Activated naive CD8-positive, alpha-beta T cell (primary cell): ENCODE data around the gene MAGI3.
A peak's percentile ranks its signal among the peaks of the same experiment; 100 is the strongest.

ENCODE experiments used
- H3K27ac Mint-ChIP-seq: one replicate; pipeline ENCODE4 v1.8.0; 2021; ENCODE audit warnings: mixed read lengths
- H3K27me3 Mint-ChIP-seq: one replicate; pipeline ENCODE4 v1.8.0; 2021; ENCODE audit warnings: mixed read lengths
- H3K36me3 Mint-ChIP-seq: one replicate; pipeline ENCODE4 v1.8.0; 2021; ENCODE audit warnings: mixed read lengths
- H3K4me1 Mint-ChIP-seq: one replicate; pipeline ENCODE4 v1.8.0; 2021; ENCODE audit warnings: low read depth, mixed read lengths
- H3K4me3 Mint-ChIP-seq: one replicate; pipeline ENCODE4 v1.8.0; 2021; ENCODE audit warnings: mild to moderate bottlenecking, mixed read lengths
- H3K9me3 Mint-ChIP-seq: one replicate; pipeline ENCODE4 v1.8.0; 2021; ENCODE audit warnings: low read depth, mixed read lengths

The MAGI3 gene

DNA sequence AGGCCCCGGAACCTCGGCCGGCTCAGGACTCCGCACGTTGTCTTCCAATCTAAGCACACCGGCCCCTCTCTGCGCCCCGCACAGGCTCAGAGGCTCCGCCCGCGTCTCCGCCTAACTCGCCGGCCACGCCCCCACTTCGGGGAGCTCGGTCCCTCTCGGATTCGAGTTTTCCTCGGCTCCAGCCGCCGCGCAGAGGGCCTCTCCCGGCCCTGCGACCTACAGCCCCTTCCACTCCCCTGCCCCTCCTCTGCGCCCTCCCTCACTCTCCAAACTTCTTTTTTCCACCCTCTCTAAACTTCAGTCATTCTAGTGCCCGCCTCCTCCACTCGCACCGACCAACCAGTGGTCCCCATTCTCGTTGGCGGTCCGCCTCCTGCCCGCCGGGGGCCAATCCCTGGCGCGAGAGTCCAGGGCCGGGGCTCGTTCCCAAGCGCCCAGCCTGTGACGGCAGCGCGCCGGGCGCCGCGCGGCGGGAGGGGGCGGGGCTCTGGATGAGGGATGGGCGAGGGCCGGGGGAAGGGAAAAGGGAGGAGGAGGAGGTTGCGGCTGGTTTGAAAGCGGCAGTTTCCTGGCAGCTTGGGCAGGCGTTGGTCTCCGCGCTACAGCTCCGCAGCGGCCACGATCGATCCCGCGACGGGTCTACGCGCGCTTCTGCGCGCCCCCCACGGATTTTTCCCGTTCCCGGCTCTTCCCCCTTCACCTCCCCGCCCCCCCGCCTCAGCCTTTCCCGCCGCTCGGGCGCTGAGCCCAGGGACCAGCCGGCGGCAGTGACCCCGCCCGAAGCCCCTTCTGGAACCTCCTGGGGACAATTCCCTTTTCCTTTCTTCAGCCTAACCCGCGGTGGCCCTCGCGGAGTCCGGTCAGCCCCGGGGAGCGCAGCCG lies at the start of gene MAGI3:
TSS of gene MAGI3 (plus strand) at position 563 of the 882 bp plus-strand sequence. CDS start 519 bp downstream, outside the sequence.
- Mint-ChIP-seq H3K36me3 (no peaks in the 10 kb centered on the region), H3K27ac (peak within 1 kb of the TSS; percentile 69), H3K4me1 (peaks cover 18% of the 10 kb centered on the region), H3K9me3 (peaks cover 3% of the 10 kb centered on the region), H3K4me3 (peak within 1 kb of the TSS; percentile 84), H3K27me3 (peaks cover 3% of the 10 kb centered on the region)

DNA sequence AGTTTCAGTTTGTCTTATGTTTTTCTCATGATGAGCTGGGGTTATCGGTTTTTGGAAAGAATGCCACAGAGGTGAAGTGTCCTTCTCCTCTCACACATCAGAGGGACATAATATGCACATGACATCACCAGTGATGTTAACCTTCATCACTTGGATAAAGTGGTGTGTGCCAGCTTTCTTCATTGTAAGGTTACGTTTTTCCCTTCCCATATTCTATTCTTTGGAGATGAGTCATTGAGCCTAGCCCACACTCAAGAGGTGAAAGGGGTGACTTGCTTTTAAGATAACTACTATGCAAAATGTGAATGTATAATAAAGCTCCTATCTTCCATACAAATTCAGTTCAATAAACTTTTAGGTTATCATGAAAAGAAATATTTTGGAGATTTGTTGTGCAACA lies 36.7 kb upstream of the MAGI3 start:
- peaks cover 6% of the 10 kb centered on the region for H3K27me3 Mint-ChIP-seq
- no peaks in the 10 kb centered on the region for H3K36me3 Mint-ChIP-seq
- H3K4me1 Mint-ChIP-seq = no peaks in the 10 kb centered on the region
- no peaks in the 10 kb centered on the region for H3K9me3 Mint-ChIP-seq
- H3K4me3 Mint-ChIP-seq = no peak overlapping the region
- no peak overlapping the region for H3K27ac Mint-ChIP-seq

DNA sequence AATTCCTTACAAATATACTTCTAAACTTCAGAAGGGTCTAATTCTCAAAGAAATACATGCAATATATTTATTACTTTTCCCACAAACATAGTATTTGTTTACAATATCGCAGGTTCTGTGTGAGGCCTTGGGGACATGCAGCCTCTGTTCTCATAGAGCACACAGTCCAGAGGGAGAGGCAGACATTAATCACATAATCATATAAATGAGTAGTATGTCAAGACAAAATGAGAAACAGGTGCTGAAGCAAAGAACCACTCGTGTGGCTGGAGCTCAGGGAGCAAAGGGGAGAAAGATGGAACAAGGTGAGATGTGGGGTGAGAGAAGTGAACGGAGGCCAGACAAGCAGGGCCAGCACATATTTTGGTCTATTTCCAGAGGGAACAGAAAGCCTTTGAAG lies 26.4 kb upstream of the MAGI3 start:
- Mint-ChIP-seq H3K9me3 (no peaks in the 10 kb centered on the region), H3K4me1 (peaks cover 6% of the 10 kb centered on the region), H3K36me3 (no peaks in the 10 kb centered on the region), H3K4me3 (no peak overlapping the region), H3K27ac (no peak overlapping the region), H3K27me3 (no peaks in the 10 kb centered on the region)

DNA sequence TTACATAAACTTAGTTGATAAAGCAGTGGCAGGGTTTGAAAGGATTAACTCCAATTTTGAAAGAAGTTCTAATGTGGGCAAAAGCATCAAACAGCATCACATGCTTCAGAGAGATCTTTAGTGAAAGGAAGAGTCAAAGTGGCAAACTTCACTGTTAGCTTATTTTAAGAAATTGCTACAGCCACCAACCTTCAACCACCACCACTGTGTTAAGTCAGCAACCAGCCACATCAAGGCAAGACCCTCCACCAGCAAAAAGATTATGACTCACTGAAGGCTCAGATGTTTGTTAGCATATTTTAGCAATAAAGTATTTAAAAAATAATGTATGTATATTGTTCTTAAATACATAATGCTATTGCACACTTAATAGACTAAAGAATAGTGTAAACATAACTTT lies 21.3 kb upstream of the MAGI3 start:
- H3K9me3 Mint-ChIP-seq = no peaks in the 10 kb centered on the region
- H3K4me3 Mint-ChIP-seq = no peak overlapping the region
- peaks cover 9% of the 10 kb centered on the region for H3K4me1 Mint-ChIP-seq
- H3K27ac Mint-ChIP-seq = no peak overlapping the region
- no peaks in the 10 kb centered on the region for H3K36me3 Mint-ChIP-seq
- no peaks in the 10 kb centered on the region for H3K27me3 Mint-ChIP-seq

DNA sequence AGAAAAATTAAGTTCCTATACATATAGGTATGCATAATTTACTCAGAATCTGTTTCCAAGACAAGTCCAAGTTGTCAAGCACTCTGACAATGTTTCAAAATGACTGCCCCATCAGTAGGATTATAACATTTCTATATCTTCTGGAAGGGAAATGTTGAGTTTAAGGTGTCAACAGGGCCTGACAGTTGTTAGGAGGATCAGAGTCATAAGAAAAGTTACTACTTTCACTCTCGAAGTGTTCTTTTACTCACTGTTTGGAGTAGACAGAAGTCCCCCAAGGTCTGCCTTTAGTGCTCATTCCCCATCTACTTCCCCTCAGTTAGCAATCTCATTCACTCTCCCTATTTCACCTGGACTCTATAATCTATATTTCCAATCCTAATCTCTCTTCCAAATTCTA lies 20.6 kb upstream of the MAGI3 start:
- Mint-ChIP-seq H3K9me3 (no peaks in the 10 kb centered on the region), H3K4me3 (no peak overlapping the region), H3K27me3 (no peaks in the 10 kb centered on the region)

DNA sequence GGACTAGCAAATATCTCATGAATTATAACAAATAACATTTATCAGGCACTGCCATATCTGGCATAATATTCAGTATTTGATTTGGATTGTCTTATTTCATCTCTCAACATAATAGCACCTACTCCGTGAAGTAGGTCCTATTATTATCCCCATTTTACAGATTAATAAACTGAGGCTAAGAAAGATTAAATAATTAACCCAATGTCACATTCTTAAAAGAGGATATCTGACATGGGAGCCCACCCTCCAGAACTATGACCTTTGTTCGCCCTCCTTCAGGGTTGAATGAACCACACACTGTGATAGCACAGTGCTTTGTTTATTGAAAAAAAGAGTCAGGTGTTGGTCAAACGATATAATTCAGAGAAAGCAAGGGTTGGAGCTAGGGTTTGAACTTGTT lies 19.4 kb upstream of the MAGI3 start:
- H3K27me3 Mint-ChIP-seq = peaks cover 3% of the 10 kb centered on the region
- H3K4me3 Mint-ChIP-seq = no peak overlapping the region
- no peaks in the 10 kb centered on the region for H3K36me3 Mint-ChIP-seq
- no peaks in the 10 kb centered on the region for H3K9me3 Mint-ChIP-seq
- no peak overlapping the region for H3K27ac Mint-ChIP-seq
- H3K4me1 Mint-ChIP-seq = peaks cover 9% of the 10 kb centered on the region

More for the DNA sequence above, 20.6 kb upstream of the MAGI3 start:
- Mint-ChIP-seq H3K27ac (no peak overlapping the region), H3K36me3 (no peaks in the 10 kb centered on the region), H3K4me1 (peaks cover 9% of the 10 kb centered on the region)

DNA sequence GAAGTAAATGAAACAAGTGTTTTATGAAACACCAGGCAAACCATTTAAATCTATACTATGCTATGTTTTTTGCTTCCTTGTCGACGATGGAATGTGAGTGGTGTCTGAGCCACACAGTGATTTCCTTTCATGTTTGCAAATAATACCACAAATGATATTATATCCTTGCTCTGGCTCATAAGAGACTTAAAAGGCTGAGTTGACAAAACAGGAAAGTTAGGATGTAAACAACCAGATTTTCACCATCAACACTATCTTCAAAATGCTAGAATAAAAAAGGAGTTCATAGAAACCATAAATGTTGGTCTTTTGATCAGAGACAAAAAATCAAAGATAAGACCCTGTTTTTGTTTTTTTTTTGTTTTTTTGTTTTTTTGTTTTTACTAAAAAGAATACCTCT lies 17.8 kb upstream of the MAGI3 start:
- Mint-ChIP-seq H3K4me1 (peaks cover 9% of the 10 kb centered on the region), H3K4me3 (no peak overlapping the region), H3K27ac (no peak overlapping the region), H3K36me3 (no peaks in the 10 kb centered on the region), H3K9me3 (no peaks in the 10 kb centered on the region), H3K27me3 (peaks cover 9% of the 10 kb centered on the region)

DNA sequence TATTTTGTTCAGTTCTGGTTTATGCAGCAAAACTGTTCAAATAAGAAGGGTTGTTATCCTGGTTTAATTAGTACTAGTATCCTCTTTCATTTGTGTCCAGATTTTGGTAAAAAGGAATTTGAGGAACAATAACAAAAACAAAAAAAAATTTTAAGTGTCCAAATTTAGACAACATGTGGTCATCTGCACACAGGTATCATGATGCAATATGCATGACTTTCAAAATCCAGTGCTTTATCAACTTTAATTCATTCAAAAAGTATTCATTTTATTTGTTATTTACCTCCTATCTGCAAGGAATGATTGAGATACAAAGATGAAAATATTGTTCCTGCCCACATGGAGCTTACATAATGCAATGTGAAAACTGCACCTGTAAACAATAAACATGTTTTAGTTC lies 16.7 kb upstream of the MAGI3 start:
- Mint-ChIP-seq H3K36me3 (no peaks in the 10 kb centered on the region), H3K4me1 (peaks cover 6% of the 10 kb centered on the region), H3K27ac (no peak overlapping the region), H3K4me3 (no peak overlapping the region), H3K9me3 (no peaks in the 10 kb centered on the region), H3K27me3 (peaks cover 9% of the 10 kb centered on the region)

DNA sequence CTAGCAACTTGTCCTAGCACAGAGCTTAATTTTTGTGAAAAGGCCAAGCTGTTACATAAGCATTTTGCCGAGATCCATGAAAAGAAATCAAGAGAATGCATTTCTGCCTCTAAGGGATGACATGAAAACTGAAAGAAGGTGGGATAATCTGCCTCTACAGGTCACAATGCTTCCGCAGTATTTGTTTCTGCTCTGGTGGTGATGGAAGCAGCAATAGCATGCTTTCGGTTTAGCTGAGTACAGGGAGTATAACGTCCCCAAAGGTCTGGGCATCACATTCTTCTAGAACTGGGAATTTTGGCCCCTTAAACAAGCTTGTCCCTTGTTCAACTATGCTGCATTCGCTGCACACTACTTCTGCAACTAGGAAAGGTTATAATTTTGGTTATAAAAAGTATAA lies 14.4 kb upstream of the MAGI3 start:
- Mint-ChIP-seq H3K36me3 (no peaks in the 10 kb centered on the region), H3K27ac (no peak overlapping the region), H3K4me1 (no peaks in the 10 kb centered on the region), H3K9me3 (no peaks in the 10 kb centered on the region), H3K27me3 (peaks cover 9% of the 10 kb centered on the region), H3K4me3 (no peak overlapping the region)

DNA sequence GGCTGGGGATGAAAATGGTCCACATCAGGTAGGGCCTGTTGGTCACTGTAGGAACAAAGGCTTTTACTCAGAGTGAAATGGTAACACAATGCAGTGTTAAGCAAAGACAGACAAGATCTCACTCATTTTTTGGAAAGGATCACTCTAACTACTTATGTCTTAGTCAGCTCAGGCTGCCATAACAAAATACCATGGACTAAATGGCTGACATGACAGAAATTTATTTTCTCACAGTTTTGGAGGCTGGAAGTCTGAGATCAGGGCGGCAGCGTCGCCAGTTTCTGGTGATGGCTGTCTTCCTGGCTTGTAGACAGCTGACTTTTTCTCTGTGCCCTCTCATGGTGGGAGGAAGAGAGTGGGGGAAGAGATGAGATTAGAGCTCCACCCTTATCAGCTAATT lies 10.2 kb upstream of the MAGI3 start:
- Mint-ChIP-seq H3K27ac (no peak overlapping the region), H3K4me1 (no peaks in the 10 kb centered on the region), H3K4me3 (no peak overlapping the region), H3K36me3 (no peaks in the 10 kb centered on the region), H3K9me3 (no peaks in the 10 kb centered on the region), H3K27me3 (peaks cover 10% of the 10 kb centered on the region)

DNA sequence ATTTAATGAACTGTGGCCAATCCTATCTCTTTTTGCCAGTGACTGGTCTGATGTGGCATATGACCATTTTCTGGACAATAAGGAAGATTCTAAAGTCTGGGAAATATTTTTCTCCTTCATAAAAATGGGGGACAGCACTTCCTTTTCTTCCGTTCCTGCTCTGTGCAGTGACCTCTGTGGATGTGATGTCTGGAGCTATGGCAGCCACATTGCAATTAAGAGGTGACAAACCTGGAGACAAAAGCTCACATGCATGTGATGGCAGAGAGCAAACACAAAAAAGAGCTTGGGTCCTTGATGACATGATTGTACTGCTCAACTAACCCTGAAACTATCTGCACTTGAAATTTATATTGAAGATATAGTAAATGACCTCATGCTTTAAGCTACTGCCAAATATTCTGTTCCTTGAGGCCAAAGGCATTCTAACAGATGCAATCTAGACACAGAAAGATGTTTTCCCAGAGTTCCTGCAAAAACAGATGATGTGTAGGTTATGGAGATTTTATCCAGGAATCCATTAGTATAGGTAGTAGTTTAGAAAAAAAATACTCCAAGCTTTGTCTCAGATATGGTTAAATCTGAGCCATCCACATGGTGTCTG lies 2.2 kb upstream of the MAGI3 start:
- Mint-ChIP-seq H3K4me3 (no peak overlapping the region), H3K36me3 (no peaks in the 10 kb centered on the region)

DNA sequence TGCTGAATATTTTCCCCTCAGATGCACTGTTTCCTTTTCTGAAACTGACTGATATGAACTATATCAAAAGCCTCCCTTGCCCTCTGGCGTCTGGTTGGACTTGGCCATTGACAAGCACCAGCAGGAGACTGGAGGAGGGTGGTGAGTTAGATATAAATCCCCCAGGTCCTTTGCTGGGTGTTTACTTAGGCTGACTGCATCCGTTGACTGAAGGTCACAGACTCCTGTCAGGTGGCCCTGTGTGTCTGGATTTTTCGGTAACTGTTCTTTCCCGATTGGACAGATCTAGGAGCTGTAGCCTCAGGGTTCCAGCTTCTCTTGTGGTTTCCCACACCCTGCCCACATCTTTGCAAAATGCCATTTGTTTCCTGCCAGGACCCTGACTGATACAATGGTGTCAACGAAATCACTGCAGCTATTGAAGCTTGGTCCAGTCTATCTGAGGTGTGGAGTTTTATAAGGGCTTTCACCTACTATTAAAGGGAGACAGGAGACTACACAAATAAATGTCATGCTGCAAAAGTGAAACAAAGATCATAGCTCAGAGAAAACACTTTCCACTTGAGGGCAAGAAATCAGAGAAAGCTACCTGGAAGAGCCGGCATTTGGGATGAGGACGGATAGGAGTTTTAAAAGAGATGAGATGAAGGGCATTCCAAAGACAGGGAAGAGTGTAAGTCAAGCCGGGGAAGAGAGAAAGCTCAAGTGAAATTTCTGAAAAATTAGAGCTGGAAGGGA lies 1.5 kb upstream of the MAGI3 start:
- Mint-ChIP-seq H3K36me3 (no peaks in the 10 kb centered on the region), H3K27ac (no peak overlapping the region), H3K9me3 (peaks cover 3% of the 10 kb centered on the region), H3K4me3 (peak overlapping the region; percentile 84), H3K27me3 (no peaks in the 10 kb centered on the region), H3K4me1 (peaks cover 18% of the 10 kb centered on the region)

More for the DNA sequence above, 2.2 kb upstream of the MAGI3 start:
- no peak overlapping the region for H3K27ac Mint-ChIP-seq
- H3K4me1 Mint-ChIP-seq = peaks cover 18% of the 10 kb centered on the region
- peaks cover 3% of the 10 kb centered on the region for H3K9me3 Mint-ChIP-seq
- no peaks in the 10 kb centered on the region for H3K27me3 Mint-ChIP-seq

DNA sequence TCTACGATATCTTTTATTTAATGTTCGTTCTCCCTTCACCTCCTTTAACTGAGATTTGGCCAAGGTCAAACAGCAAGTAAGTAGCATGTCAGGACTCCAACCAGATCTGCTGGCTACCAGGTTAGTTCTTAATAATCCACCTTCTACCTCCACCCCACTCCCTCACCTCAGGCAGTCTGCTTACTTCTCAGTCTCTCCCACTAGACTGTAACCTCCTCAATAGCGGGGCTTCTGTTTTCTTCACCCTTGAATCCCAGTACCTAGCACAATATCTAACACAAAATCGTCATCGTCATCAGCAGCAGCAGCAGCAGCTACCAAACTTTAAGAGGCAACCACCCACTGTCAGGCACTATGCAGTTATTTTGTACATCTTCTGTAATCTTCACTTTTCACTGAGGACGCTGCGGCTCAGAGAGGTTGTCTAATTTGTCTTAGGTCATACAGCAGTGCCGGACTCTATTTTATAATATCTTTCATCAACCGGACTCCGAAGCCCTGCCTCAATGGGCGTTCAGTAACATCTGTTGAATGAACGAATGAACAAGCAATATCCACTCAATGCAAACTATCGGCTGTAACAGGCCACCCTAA lies 859 bp upstream of the MAGI3 start:
- peaks cover 3% of the 10 kb centered on the region for H3K9me3 Mint-ChIP-seq
- no peaks in the 10 kb centered on the region for H3K36me3 Mint-ChIP-seq
- peak overlapping the region; percentile 69 for H3K27ac Mint-ChIP-seq
- H3K4me3 Mint-ChIP-seq = peak overlapping the region; percentile 84
- H3K4me1 Mint-ChIP-seq = peaks cover 18% of the 10 kb centered on the region
- peaks cover under 1% of the 10 kb centered on the region for H3K27me3 Mint-ChIP-seq

DNA sequence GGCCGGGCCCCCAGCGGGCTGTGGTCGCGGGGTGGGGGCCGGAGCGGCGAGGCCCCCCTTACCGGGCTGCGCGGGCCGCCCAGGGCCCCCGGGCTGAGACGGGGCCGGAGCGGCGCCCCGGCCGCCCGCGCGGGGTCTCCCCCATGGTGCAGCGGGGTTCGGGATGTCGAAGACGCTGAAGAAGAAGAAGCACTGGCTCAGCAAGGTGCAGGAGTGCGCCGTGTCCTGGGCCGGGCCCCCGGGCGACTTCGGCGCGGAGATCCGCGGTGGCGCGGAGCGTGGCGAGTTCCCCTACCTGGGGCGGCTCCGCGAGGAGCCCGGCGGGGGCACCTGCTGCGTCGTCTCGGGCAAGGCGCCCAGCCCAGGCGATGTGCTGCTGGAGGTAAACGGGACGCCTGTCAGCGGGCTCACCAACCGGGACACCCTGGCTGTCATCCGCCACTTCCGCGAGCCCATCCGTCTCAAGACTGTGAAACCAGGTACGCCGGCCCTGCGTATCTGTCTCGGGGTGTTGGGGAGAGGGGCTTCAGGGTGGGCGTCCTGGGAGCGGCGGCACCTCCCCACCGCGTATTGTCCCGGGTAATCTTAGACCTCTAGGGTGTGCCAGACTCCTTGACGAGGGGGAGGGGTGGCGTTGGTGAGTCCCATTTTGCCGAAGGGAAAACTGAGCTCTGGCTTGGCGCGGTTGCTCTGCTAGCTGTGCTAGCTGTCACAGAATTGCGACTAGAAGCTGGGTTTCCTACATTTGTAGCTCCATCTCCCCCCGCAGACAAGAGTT lies 745 bp downstream of the MAGI3 start:
- Mint-ChIP-seq H3K27me3 (peaks cover 7% of the 10 kb centered on the region), H3K4me3 (peak overlapping the region; percentile 84), H3K27ac (no peak overlapping the region), H3K9me3 (peaks cover 3% of the 10 kb centered on the region), H3K36me3 (no peaks in the 10 kb centered on the region), H3K4me1 (peaks cover 18% of the 10 kb centered on the region)
